A549 (cell line): ENCODE results near the gene PMPCA. TPM values are rescaled to one million over a fixed set of nuclear protein-coding genes. Genes with fewer than 3 reads are reported as not detected.

Source experiments
- ATAC-seq, 2 experiments: fragments of 200-7000 bp in 1 of 2; fragments of >200 bp in 1 of 2; cut with Nextera tagmentation in 1 of 2; cut with Tn5 transposase in 1 of 2; 3 replicates each; pipeline versions ENCODE4 v1.8.0 to v1.9.1; 2018 to 2020; ENCODE audit warnings: mild to moderate bottlenecking in 1 of 2, moderate library complexity in 1 of 2
- CTCF ChIA-PET: fragments of 300-600 bp; sonication (Branson Sonifier 250); formaldehyde crosslinking; extraction: SDS; loops from one replicate; lab custom pipeline; 2021; ENCODE audit warnings: antibody characterized with exemption, inconsistent platforms; lab: Yijun Ruan, JAX
- POLR2A ChIA-PET: fragments of 350-600 bp; formaldehyde crosslinking; extraction: SDS; loops from one replicate; lab custom pipeline; 2021; ENCODE audit warnings: antibody characterized with exemption, inconsistent platforms; lab: Yijun Ruan, JAX
- DNase-seq, 2 experiments: peaks; one replicate each; pipeline versions ENCODE4 v3.0.0 to v3.0.0-alpha.2; 2011 to 2016; ENCODE audit warnings: low read depth in 1 of 2, low spot score in 1 of 2
- FAIRE-seq: peaks from 2 replicates; lab custom pipeline; 2011; peaks lifted over from hg19 to GRCh38; lab: Jason Lieb, UNC
- H3K27ac ChIP-seq, 2 experiments: fragments of >200 bp; sonication (Bioruptor Twin); formaldehyde crosslinking; 3 replicates each; pipeline ENCODE4 v1.5.1; 2016 to 2017
- H3K4me1 ChIP-seq: fragments of >200 bp; sonication (Bioruptor Twin); formaldehyde crosslinking; 3 replicates; pipeline ENCODE4 v1.6.1; 2016
- H3K4me2 ChIP-seq: fragments of >200 bp; sonication (Bioruptor Twin); formaldehyde crosslinking; 3 replicates; pipeline ENCODE4 v1.6.1; 2016
- H3K4me3 ChIP-seq: fragments of >200 bp; sonication (Bioruptor Twin); formaldehyde crosslinking; 3 replicates; pipeline ENCODE4 v1.5.1; 2016
- H3K9me3 ChIP-seq: fragments of >200 bp; sonication (Bioruptor Twin); formaldehyde crosslinking; 3 replicates; pipeline ENCODE4 v1.6.1; 2016
- EHMT2 ChIP-seq: fragments of 200-600 bp; sonication (generic); IDR thresholded peaks from 2 replicates; pipeline ENCODE4 v1.6.1; 2016; ENCODE audit warnings: antibody characterized with exemption, low read depth, mild to moderate bottlenecking, moderate library complexity
- ESRRA ChIP-seq: fragments of 150-350 bp; IDR thresholded peaks from 2 replicates; pipeline ENCODE4 v1.6.1; 2014; ENCODE audit warnings: mild to moderate bottlenecking, low read length, borderline replicate concordance
- FOSB ChIP-seq: fragments of 250-450 bp; sonication (Bioruptor Pico); IDR thresholded peaks from 2 replicates; pipeline ENCODE4 v1.5.0; 2020; ENCODE audit warnings: mild to moderate bottlenecking, moderate library complexity
- FOSL2 ChIP-seq, 2 experiments: fragments of 450-650 bp in 1 of 2; fragments of >200 bp in 1 of 2; sonication (Bioruptor Twin) in 1 of 2; formaldehyde crosslinking; IDR thresholded peaks; 2 replicates each; pipeline versions ENCODE4 v1.5.0 to v1.6.1; 2016 to 2020; ENCODE audit warnings: mild to moderate bottlenecking in 1 of 2, moderate library complexity in 1 of 2
- HOXA7 ChIP-seq: fragments of 250-450 bp; sonication (Bioruptor Pico); IDR thresholded peaks from 2 replicates; pipeline ENCODE4 v1.5.0; 2020; ENCODE audit warnings: mild to moderate bottlenecking, moderate library complexity
- HOXB5 ChIP-seq: fragments of 250-450 bp; sonication (Bioruptor Pico); IDR thresholded peaks from 2 replicates; pipeline ENCODE4 v1.5.0; 2020; ENCODE audit warnings: mild to moderate bottlenecking, moderate library complexity
- JUN ChIP-seq, 2 experiments: fragments of >200 bp; sonication (Bioruptor Twin); formaldehyde crosslinking; IDR thresholded peaks; 2 replicates in 1 of 2; 3 replicates in 1 of 2; pipeline ENCODE4 v1.6.1; 2016 to 2017
- KDM1A ChIP-seq: fragments of 200-600 bp; sonication (generic); IDR thresholded peaks from 2 replicates; pipeline ENCODE4 v1.6.1; 2016; ENCODE audit warnings: low read depth, mild to moderate bottlenecking
- MAFK ChIP-seq: fragments of 450-650 bp; IDR thresholded peaks from 2 replicates; pipeline ENCODE4 v1.6.1; 2014; ENCODE audit not compliant: partially characterized antibody
- NPAS2 ChIP-seq: fragments of 250-450 bp; sonication (Bioruptor Pico); IDR thresholded peaks from 2 replicates; pipeline ENCODE4 v1.8.0; 2022; ENCODE audit warnings: mild to moderate bottlenecking, moderate library complexity, borderline replicate concordance
- PHF8 ChIP-seq: fragments of 200-600 bp; sonication (generic); IDR thresholded peaks from 2 replicates; pipeline ENCODE4 v1.6.1; 2016; ENCODE audit warnings: low read depth, mild to moderate bottlenecking, antibody characterized with exemption, moderate library complexity, borderline replicate concordance
- POLR2A ChIP-seq: IDR thresholded peaks from 2 replicates; pipeline ENCODE4 v1.6.1; 2012; ENCODE audit warnings: mild to moderate bottlenecking, low read length
- RAD21 ChIP-seq, 2 experiments: fragments of >200 bp in 1 of 2; sonication (Bioruptor Twin) in 1 of 2; formaldehyde crosslinking in 1 of 2; IDR thresholded peaks in 1 of 2; conservative IDR thresholded peaks in 1 of 2; 2 replicates in 1 of 2; 3 replicates in 1 of 2; pipeline ENCODE4 v1.6.1; 2012 to 2018; ENCODE audit warnings: inconsistent platforms in 1 of 2
- RARB ChIP-seq: fragments of 250-450 bp; sonication (Bioruptor Pico); IDR thresholded peaks from 2 replicates; pipeline ENCODE4 v1.8.0; 2021; ENCODE audit warnings: mild to moderate bottlenecking, moderate library complexity
- RCOR1 ChIP-seq: fragments of 150-350 bp; IDR thresholded peaks from 2 replicates; pipeline ENCODE4 v1.6.1; 2014; ENCODE audit warnings: antibody characterized with exemption, low read length, low read depth
- SMC3 ChIP-seq: fragments of >200 bp; sonication (Bioruptor Twin); formaldehyde crosslinking; IDR thresholded peaks from 3 replicates; pipeline ENCODE4 v1.6.1; 2018; ENCODE audit warnings: inconsistent platforms
- TFCP2L1 ChIP-seq: fragments of 250-450 bp; sonication (Bioruptor Pico); IDR thresholded peaks from 2 replicates; pipeline ENCODE4 v1.5.0; 2021; ENCODE audit warnings: mild to moderate bottlenecking
- ZC3H11A ChIP-seq: fragments of 450-650 bp; IDR thresholded peaks from 2 replicates; pipeline ENCODE4 v1.6.1; 2014; ENCODE audit warnings: antibody characterized with exemption, mild to moderate bottlenecking
- ZSCAN20 ChIP-seq: fragments of 250-450 bp; sonication (Bioruptor Pico); IDR thresholded peaks from 2 replicates; pipeline ENCODE4 v1.8.0; 2022; ENCODE audit warnings: mild to moderate bottlenecking, moderate library complexity
- WGBS: methylation state at CpG from one replicate; pipeline ENCODE4 v1.1.6; 2017; ENCODE audit errors: missing lambda C conversion rate; 5-methylcytosine and 5-hydroxymethylcytosine counted together
- polyA plus RNA-seq, 4 experiments: library from polyadenylated mRNA; depleted of rRNA in 3 of 4; stranded (reverse); fragments of >200 nt; fragmentation: RNase III in 1 of 4; extraction: RNeasy Plus Mini Kit Qiagen cat#74134 plus additional on column Dnase treatment in 1 of 4; gene quantifications; 2 replicates in 3 of 4; 3 replicates in 1 of 4; pipeline ENCODE4 v1.2.3, GENCODE V29; 2011 to 2017
- TF ChIP-seq, protein P1 (sequence below): IDR thresholded peaks from 2 replicates; pipeline ENCODE4 v1.6.1; 2012; ENCODE audit warnings: low read depth, borderline replicate concordance
- TF ChIP-seq, protein P2 (sequence below): fragments of >200 bp; sonication (Bioruptor Twin); formaldehyde crosslinking; IDR thresholded peaks from 3 replicates; pipeline ENCODE4 v1.6.1; 2016
- TF ChIP-seq, protein P3 (sequence below): fragments of 250-450 bp; sonication (Bioruptor Pico); IDR thresholded peaks from 2 replicates; pipeline ENCODE4 v1.5.0; 2021; ENCODE audit warnings: mild to moderate bottlenecking, moderate library complexity, borderline replicate concordance
- TF ChIP-seq, protein P4 (sequence below): fragments of >200 bp; sonication (Bioruptor Twin); formaldehyde crosslinking; IDR thresholded peaks from 3 replicates; pipeline ENCODE4 v1.5.1; 2016
- TF ChIP-seq, protein P5 (sequence below): IDR thresholded peaks from 2 replicates; pipeline ENCODE4 v1.6.1; 2012
- TF ChIP-seq, protein P6 (sequence below): IDR thresholded peaks from 2 replicates; pipeline ENCODE4 v1.6.1; 2012

The PMPCA gene
- polyA plus RNA-seq, 2 of the 4 experiments (the other 2 are of a cell fraction) = 71.1 to 89.2 TPM

DNA sequence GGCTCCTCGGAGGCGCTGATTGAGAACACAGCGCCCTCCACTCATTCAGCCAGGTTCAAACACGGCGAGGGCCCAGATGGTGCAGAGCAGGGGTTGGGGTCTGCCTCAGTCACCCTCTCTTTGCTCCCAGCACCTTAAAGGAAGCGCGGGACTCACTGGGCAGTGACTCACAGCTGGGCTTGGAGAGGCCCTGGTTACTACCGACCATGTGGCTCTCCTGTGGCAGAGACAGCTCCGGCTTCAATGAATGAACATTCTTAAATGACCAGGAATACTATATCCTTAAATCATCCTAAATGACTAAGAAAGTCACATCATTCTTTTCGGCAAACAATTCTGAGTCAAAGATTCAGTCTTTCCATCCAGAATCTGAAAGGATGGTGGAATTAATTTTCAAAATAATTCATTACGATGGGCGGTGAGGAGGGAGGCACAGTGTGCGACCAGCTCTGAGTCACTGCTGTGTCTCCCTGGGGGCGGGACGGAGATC lies 30.8 kb downstream of the PMPCA start:
- no peak for DNase-seq
- Histone ChIP-seq H3K27ac (no peak overlapping the region), H3K9me3 (no peaks in the 10 kb centered on the region), H3K4me2 (no peak overlapping the region), H3K4me3 (no peak overlapping the region), H3K4me1 (peaks cover 17% of the 10 kb centered on the region)
- ChIA-PET POLR2A (no interaction called here), CTCF (interaction anchor here (1.1 to 4.2 kb wide), 9 partner anchors 8 to 95 kb away, joined by 4 to 30 read pairs (median 6); no protein-coding TSS in a partner anchor)
- no peak for FAIRE-seq
- 89% methylated on average over 15 of the region's 15 CpGs for WGBS
- no peak for TF ChIP-seq NPAS2
- TF ChIP-seq EHMT2 = no peak
- no peak for TF ChIP-seq FOSB (CRISPR knock-in tag)
- no peak for TF ChIP-seq RARB (CRISPR knock-in tag)
- no peak for TF ChIP-seq POLR2A
- TF ChIP-seq, protein P1, sequence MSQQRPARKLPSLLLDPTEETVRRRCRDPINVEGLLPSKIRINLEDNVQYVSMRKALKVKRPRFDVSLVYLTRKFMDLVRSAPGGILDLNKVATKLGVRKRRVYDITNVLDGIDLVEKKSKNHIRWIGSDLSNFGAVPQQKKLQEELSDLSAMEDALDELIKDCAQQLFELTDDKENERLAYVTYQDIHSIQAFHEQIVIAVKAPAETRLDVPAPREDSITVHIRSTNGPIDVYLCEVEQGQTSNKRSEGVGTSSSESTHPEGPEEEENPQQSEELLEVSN = no peak
- TF ChIP-seq PHF8 = no peak
- TF ChIP-seq, protein P2, sequence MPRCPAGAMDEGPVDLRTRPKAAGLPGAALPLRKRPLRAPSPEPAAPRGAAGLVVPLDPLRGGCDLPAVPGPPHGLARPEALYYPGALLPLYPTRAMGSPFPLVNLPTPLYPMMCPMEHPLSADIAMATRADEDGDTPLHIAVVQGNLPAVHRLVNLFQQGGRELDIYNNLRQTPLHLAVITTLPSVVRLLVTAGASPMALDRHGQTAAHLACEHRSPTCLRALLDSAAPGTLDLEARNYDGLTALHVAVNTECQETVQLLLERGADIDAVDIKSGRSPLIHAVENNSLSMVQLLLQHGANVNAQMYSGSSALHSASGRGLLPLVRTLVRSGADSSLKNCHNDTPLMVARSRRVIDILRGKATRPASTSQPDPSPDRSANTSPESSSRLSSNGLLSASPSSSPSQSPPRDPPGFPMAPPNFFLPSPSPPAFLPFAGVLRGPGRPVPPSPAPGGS = no peak
- TF ChIP-seq, protein P3, sequence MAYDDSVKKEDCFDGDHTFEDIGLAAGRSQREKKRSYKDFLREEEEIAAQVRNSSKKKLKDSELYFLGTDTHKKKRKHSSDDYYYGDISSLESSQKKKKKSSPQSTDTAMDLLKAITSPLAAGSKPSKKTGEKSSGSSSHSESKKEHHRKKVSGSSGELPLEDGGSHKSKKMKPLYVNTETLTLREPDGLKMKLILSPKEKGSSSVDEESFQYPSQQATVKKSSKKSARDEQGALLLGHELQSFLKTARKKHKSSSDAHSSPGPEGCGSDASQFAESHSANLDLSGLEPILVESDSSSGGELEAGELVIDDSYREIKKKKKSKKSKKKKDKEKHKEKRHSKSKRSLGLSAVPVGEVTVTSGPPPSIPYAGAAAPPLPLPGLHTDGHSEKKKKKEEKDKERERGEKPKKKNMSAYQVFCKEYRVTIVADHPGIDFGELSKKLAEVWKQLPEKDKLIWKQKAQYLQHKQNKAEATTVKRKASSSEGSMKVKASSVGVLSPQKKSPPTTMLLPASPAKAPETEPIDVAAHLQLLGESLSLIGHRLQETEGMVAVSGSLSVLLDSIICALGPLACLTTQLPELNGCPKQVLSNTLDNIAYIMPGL (CRISPR knock-in tag) = no peak
- TF ChIP-seq ESRRA = no peak
- TF ChIP-seq RAD21 (conservative IDR thresholded peaks at IDR 0.05 in 1 of 2, IDR thresholded peaks at IDR 0.05 in 1 of 2) = no peak
- no peak for TF ChIP-seq HOXB5 (CRISPR knock-in tag)
- TF ChIP-seq, protein P4, sequence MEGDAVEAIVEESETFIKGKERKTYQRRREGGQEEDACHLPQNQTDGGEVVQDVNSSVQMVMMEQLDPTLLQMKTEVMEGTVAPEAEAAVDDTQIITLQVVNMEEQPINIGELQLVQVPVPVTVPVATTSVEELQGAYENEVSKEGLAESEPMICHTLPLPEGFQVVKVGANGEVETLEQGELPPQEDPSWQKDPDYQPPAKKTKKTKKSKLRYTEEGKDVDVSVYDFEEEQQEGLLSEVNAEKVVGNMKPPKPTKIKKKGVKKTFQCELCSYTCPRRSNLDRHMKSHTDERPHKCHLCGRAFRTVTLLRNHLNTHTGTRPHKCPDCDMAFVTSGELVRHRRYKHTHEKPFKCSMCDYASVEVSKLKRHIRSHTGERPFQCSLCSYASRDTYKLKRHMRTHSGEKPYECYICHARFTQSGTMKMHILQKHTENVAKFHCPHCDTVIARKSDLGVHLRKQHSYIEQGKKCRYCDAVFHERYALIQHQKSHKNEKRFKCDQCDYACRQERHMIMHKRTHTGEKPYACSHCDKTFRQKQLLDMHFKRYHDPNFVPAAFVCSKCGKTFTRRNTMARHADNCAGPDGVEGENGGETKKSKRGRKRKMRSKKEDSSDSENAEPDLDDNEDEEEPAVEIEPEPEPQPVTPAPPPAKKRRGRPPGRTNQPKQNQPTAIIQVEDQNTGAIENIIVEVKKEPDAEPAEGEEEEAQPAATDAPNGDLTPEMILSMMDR = no peak
- TF ChIP-seq ZC3H11A = no peak
- no peak for TF ChIP-seq RCOR1
- TF ChIP-seq, protein P5, sequence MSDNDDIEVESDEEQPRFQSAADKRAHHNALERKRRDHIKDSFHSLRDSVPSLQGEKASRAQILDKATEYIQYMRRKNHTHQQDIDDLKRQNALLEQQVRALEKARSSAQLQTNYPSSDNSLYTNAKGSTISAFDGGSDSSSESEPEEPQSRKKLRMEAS = no peak
- TF ChIP-seq, protein P6, sequence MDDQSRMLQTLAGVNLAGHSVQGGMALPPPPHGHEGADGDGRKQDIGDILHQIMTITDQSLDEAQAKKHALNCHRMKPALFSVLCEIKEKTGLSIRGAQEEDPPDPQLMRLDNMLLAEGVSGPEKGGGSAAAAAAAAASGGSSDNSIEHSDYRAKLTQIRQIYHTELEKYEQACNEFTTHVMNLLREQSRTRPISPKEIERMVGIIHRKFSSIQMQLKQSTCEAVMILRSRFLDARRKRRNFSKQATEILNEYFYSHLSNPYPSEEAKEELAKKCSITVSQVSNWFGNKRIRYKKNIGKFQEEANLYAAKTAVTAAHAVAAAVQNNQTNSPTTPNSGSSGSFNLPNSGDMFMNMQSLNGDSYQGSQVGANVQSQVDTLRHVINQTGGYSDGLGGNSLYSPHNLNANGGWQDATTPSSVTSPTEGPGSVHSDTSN = no peak
- TF ChIP-seq SMC3 = no peak
- no peak for TF ChIP-seq TFCP2L1 (CRISPR knock-in tag)
- TF ChIP-seq, all 56 proteins: peak for 0
- ATAC-seq = no peak

DNA sequence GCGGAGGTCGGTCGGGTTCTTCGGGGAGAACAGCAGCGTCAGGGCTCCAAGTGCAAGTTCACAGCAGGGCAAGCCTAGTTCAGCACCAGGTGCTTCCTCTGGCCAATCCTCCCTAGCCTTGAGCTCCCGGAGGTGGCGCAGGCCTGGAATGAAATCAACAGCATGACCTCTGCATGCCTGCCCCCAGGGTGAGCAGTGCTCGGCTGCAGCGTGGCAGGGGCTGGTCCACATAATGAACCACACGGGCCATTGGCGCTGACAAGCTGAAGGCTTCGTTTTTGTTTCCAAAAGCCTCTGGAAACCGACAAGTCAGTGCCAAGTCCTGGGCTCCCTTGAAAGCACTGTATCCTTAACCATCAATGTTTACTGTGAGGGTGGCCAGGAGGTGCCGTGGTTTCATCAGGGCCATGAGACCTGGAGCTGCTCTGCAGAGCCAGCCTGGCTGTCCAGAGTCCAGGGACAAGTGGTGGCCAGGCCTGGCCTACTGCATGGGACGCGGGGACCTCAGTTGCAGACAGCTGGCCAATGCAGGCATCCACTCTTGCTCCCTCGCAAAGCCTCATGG lies 31.3 kb downstream of the PMPCA start:
- POLR2A ChIA-PET = no interaction called here
- H3K27ac ChIP-seq = no peak overlapping the region
- ATAC-seq (no peak), FAIRE-seq (no peak), DNase-seq (no peak)
- CTCF ChIA-PET = interaction anchor here (1.3 to 4.2 kb wide), 9 partner anchors 12 to 96 kb away, joined by 3 to 30 read pairs (median 4); no protein-coding TSS in a partner anchor
- no peak overlapping the region for H3K4me3 ChIP-seq
- no peak overlapping the region for H3K4me2 ChIP-seq
- no peaks in the 10 kb centered on the region for H3K9me3 ChIP-seq
- no peak for TF ChIP-seq JUN (IDR thresholded peaks at IDR 0.05)
- TF ChIP-seq KDM1A = no peak
- no peak for TF ChIP-seq ZSCAN20 (CRISPR knock-in tag)
- no peak for TF ChIP-seq HOXA7 (CRISPR knock-in tag)
- TF ChIP-seq MAFK = no peak
- TF ChIP-seq FOSL2 (IDR thresholded peaks at IDR 0.05) = no peak
- TF ChIP-seq FOSL2 (CRISPR knock-in tag; IDR thresholded peaks at IDR 0.05) = no peak
- WGBS = 85% methylated on average over 17 of the region's 17 CpGs
- H3K4me1 ChIP-seq = peaks cover 17% of the 10 kb centered on the region
